HFFc6 (cell line): ENCODE data around the gene SHMT2. TPM values are rescaled to one million over a fixed set of nuclear protein-coding genes. Genes with fewer than 3 reads are reported as not detected.

Experiments used
- DNase-seq: peaks from one replicate; pipeline ENCODE4 v3.0.0-alpha.2; 2018
- H3K27ac Mint-ChIP-seq: 2 replicates; pipeline ENCODE4 v1.8.0; 2020; ENCODE audit warnings: mild to moderate bottlenecking, mixed read lengths
- H3K27me3 Mint-ChIP-seq: 2 replicates; pipeline ENCODE4 v1.8.0; 2021; ENCODE audit warnings: mild to moderate bottlenecking, moderate library complexity, mixed read lengths; ENCODE audit not compliant: insufficient read depth
- H3K36me3 Mint-ChIP-seq: 2 replicates; pipeline ENCODE4 v1.8.0; 2021; ENCODE audit warnings: low read depth, mixed read lengths
- H3K4me1 Mint-ChIP-seq: 2 replicates; pipeline ENCODE4 v1.8.0; 2020; ENCODE audit warnings: low read depth, mixed read lengths
- H3K4me3 Mint-ChIP-seq: 2 replicates; pipeline ENCODE4 v1.8.0; 2020; ENCODE audit warnings: mild to moderate bottlenecking, moderate library complexity, mixed read lengths
- H3K9me3 Mint-ChIP-seq: 2 replicates; pipeline ENCODE4 v1.8.0; 2020; ENCODE audit warnings: mild to moderate bottlenecking, mixed read lengths
- total RNA-seq, 6 experiments: library from RNA; stranded (reverse); fragmentation: NEBNext Ultra II Directional; extraction: Animal tissue kit (Norgen Biotek cat#: 25700); gene quantifications; 2 replicates in 1 of 6; 3 replicates in 5 of 6; pipeline ENCODE4 v1.2.3, GENCODE V29; 2021
- TF ChIP-seq, protein P1 (sequence below): fragments of 200-600 bp; sonication (generic); IDR thresholded peaks from 2 replicates; pipeline ENCODE4 v1.5.0; 2021; ENCODE audit warnings: antibody characterized with exemption, mild to moderate bottlenecking

SHMT2 gene
- total RNA-seq, 6 experiments from 2014 or later: 112 to 127 (median 126) TPM

DNA sequence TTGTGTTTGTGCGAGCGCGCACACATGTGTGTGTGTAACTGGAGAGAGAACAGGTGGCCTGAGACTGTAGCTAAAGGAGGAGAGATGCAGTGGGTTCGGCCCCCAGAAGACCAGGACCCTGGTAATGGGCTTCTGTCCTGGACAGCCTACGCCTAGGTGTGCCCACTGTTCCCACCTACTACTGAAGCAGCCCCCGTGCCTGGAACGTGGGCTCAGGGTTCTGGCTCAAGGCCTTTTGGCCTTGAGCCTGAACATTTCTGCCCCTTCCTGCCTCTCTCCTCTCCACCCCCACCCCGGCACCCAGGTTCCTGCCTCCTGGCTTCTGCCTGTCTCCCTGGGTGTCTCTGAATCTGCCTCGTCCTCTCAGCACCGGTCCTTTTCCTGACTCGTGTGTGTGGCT, 14.4 kb upstream of the SHMT2 start:
- H3K4me3 Mint-ChIP-seq: peak overlapping the region; percentile 68; the same call in 1 of the 2 replicates
- no peak for DNase-seq
- H3K36me3 Mint-ChIP-seq: 0 out of 2 replicates have a peak, but pooled peaks cover 9% of the 10 kb centered on the region
- peaks cover 37% of the 10 kb centered on the region for H3K27me3 Mint-ChIP-seq
- no peaks in the 10 kb centered on the region for H3K9me3 Mint-ChIP-seq
- TF ChIP-seq, protein P1, sequence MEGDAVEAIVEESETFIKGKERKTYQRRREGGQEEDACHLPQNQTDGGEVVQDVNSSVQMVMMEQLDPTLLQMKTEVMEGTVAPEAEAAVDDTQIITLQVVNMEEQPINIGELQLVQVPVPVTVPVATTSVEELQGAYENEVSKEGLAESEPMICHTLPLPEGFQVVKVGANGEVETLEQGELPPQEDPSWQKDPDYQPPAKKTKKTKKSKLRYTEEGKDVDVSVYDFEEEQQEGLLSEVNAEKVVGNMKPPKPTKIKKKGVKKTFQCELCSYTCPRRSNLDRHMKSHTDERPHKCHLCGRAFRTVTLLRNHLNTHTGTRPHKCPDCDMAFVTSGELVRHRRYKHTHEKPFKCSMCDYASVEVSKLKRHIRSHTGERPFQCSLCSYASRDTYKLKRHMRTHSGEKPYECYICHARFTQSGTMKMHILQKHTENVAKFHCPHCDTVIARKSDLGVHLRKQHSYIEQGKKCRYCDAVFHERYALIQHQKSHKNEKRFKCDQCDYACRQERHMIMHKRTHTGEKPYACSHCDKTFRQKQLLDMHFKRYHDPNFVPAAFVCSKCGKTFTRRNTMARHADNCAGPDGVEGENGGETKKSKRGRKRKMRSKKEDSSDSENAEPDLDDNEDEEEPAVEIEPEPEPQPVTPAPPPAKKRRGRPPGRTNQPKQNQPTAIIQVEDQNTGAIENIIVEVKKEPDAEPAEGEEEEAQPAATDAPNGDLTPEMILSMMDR: no peak
- peaks cover 44% of the 10 kb centered on the region for H3K4me1 Mint-ChIP-seq
- H3K27ac Mint-ChIP-seq: 0 out of 2 replicates have a peak overlapping the region, but pooled peaks have one; percentile 39

DNA sequence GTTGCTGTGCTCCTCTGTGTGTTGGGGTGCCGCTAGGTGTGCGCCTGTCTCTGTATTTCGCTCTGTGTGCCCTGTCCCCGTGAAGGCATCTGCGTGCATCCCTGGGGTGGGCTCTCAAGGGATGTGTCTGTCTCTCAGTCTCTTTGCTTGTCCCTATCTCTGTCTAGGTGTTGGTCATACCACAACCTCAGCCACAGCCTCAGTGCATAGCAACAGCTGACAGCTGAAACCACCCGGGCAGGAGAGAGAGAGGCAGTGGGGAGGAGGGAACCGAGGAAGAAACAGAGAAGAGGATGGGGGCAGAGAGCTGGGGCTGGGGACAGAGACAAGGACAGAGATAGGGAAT, 13.9 kb upstream of the SHMT2 start:
- Mint-ChIP-seq H3K36me3 (0 out of 2 replicates have a peak, but pooled peaks cover 9% of the 10 kb centered on the region), H3K4me3 (peak overlapping the region; percentile 68), H3K27me3 (peaks cover 39% of the 10 kb centered on the region), H3K27ac (peak overlapping the region; percentile 39), H3K4me1 (peaks cover 44% of the 10 kb centered on the region), H3K9me3 (no peaks in the 10 kb centered on the region)
- peak; percentile 17 for DNase-seq
- TF ChIP-seq, protein P1: no peak

DNA sequence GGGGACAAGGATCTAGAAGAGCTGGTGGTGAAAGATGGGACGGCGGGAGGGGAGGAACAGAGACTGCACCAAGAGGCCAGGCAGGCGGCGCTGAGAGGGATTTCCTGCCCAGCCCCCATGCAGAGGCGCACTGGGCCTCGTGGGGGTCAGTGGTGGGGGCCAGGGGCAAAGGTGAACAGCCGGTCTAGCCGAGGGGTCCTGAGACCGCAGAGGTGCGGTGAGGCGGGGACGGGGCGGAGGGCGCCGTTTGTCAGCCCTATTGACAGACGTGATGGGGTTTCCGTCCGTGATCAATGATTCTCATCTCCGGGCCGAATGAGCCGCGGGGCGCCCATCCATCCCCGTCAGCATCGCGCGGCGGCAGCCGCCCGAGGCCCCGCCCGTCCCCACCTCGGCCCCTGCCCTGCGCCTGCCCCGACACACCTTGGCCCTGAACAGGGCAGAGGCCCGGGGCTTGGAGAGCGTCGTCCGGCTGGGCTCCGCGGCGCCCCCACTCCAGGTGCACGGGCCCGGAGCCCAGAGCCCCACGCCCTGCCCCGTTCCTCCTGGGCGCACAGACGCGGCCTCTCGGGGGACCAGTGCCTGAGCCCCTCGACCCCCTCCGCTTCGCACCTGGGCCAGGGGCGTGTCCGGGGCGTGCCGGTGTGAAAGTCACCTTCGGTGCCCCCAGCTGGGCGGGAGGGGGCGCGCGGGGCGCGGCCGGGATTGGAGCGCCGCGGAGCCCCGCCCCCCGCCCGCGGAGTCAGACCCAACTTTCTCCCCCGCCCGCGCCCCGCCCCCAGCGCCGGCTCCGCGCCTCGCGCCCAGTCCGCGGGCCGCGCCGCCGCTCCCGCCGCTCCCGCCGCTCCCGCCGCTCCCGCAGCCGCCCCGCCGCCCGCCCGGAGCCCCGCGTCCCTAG, 13.2 kb upstream of the SHMT2 start, which contains the start of gene NXPH4:
Gene NXPH4 (plus strand): TSS at position 781 of the 898 bp plus-strand sequence. CDS start 176 bp downstream, outside the sequence.
- Mint-ChIP-seq H3K27ac (peak within 1 kb of the TSS; percentile 39), H3K9me3 (no peaks in the 10 kb centered on the region), H3K27me3 (peaks cover 45% of the 10 kb centered on the region), H3K36me3 (0 out of 2 replicates have a peak, but pooled peaks cover 9% of the 10 kb centered on the region), H3K4me1 (peaks cover 44% of the 10 kb centered on the region), H3K4me3 (peak within 1 kb of the TSS; percentile 79)
- DNase-seq: no peak
- TF ChIP-seq, protein P1: no peak

DNA sequence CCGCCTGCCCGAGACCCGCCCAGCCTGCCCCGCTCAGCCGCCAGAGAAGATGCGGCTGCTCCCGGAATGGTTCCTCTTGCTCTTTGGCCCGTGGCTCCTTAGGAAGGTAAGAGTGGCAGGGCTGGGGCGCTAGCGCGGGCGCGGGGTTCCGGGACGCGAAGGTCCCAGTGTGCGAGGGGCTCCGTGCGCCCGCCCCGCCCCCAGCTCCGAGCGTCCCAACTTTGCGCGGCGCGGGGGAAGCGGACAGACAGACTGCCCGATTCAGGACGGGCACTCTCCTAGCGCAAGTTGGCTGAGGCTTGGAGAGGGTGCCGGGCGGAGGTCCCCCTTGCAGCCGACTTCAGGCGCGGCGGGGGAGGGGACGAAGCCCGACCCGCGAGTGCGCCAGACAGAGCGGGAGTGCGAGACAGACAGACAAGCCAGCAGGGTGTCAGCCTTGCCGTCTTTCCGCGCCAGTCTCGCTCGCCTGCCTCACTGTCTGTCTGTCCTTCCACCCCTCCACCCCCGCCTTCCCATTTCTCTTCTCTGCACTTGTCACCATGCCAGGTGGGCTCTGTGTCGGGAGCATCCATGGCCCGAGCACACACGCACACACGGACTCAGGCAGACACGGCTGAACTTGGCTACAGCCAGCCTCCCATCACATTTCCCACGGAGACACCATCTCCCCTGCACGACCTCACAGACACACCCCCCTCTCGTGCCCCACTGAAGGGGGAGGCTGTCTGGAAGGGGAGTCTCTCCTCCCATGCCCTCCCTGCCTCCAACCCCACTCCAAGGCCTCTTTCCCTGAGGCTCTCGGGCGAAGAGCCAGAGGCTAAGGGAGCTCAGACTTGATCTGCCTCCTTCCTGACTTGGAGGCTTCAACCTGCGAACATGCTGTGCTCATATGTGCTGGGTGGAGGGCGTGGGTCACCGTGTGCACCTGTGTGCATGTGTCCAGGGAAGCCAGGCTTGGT, 12.3 kb upstream of the SHMT2 start:
- Mint-ChIP-seq H3K27me3 (peaks cover 51% of the 10 kb centered on the region), H3K4me3 (peak overlapping the region; percentile 79), H3K36me3 (0 out of 2 replicates have a peak, but pooled peaks cover 9% of the 10 kb centered on the region), H3K9me3 (no peaks in the 10 kb centered on the region), H3K27ac (peak overlapping the region; percentile 16; the same call in 1 of the 2 replicates), H3K4me1 (peaks cover 44% of the 10 kb centered on the region)
- TF ChIP-seq, protein P1: no peak
- DNase-seq: peak; percentile 24
